K562 treated with DMSO at 1 percent for 24 hours (cell line): ENCODE data around the gene GAPDH. TPM values are rescaled to one million over a fixed set of nuclear protein-coding genes. Genes with fewer than 3 reads are reported as not detected.

ENCODE experiments used
- total RNA-seq: library from RNA; unstranded; fragments of 300-600 nt; gene quantifications from 2 replicates; pipeline ENCODE4 v1.2.3, GENCODE V29; 2022; ENCODE audit warnings: low read depth; ENCODE audit not compliant: insufficient read depth

Gene GAPDH
- 2,559 and 2,719 TPM in 2 replicates for total RNA-seq

GRCh38 chr12:6533923-6534694 is at the start of gene GAPDH:
Gene GAPDH (plus strand): TSS chr12:6534517. CDS start chr12:6534833, 316 bp downstream.

GRCh38 chr12:6492838-6493496 is 41.4 kb upstream of the GAPDH start, which contains the start of gene MRPL51:
Gene MRPL51 (minus strand): TSS chr12:6493262. CDS start chr12:6493136, 126 bp downstream.

GRCh38 chr12:6493497-6494257 is 40.6 kb upstream of the GAPDH start, which contains the start of gene NCAPD2:
Gene NCAPD2 (plus strand): TSS chr12:6494102. CDS start chr12:6495099, 997 bp downstream.

Other genes starting within 250 kb of the GAPDH start
- 0.96 and 1.5 TPM in 2 replicates for gene PLEKHG6, start 223.8 kb upstream of the GAPDH start, total RNA-seq
- gene TNFRSF1A, start 192.4 kb upstream of the GAPDH start, total RNA-seq, result 84.6 and 96.6 TPM in 2 replicates
- 0.14 and 0.47 TPM in 2 replicates for gene SCNN1A, start 159.0 kb upstream of the GAPDH start, total RNA-seq
- 80.7 and 97.2 TPM in 2 replicates for gene LTBR, start 150.4 kb upstream of the GAPDH start, total RNA-seq
- not detected in 2 replicates for gene CD27, start 89.6 kb upstream of the GAPDH start, total RNA-seq
- 7.2 and 8.9 TPM in 2 replicates for gene TAPBPL, start 82.5 kb upstream of the GAPDH start, total RNA-seq
- gene VAMP1, start 63.8 kb upstream of the GAPDH start, total RNA-seq, result 7.0 and 7.9 TPM in 2 replicates
- 98.8 and 112 TPM in 2 replicates for gene MRPL51, start 41.3 kb upstream of the GAPDH start, total RNA-seq
- 80.5 and 88.8 TPM in 2 replicates for gene NCAPD2, start 40.4 kb upstream of the GAPDH start, total RNA-seq
- 0.38 TPM in 1 of 2 replicates, not detected in the other for gene IFFO1, start 21.5 kb downstream of the GAPDH start, total RNA-seq
- 23.7 and 26.5 TPM in 2 replicates for gene NOP2, start 33.8 kb downstream of the GAPDH start, total RNA-seq
- gene CHD4, start 72.9 kb downstream of the GAPDH start, total RNA-seq, result 272 and 284 TPM in 2 replicates
- 10.7 and 10.8 TPM in 2 replicates for gene LPAR5, start 101.4 kb downstream of the GAPDH start, total RNA-seq
- 0.88 and 4.2 TPM in 2 replicates for gene ACRBP, start 112.9 kb downstream of the GAPDH start, total RNA-seq
- 29.9 and 30.0 TPM in 2 replicates for gene ING4, start 128.6 kb downstream of the GAPDH start, total RNA-seq
- gene ZNF384, start 154.9 kb downstream of the GAPDH start, total RNA-seq, result 31.4 and 35.4 TPM in 2 replicates
- gene PIANP, start 166.3 kb downstream of the GAPDH start, total RNA-seq, result 0.10 TPM in 1 of 2 replicates, not detected in the other
- gene COPS7A, start 189.5 kb downstream of the GAPDH start, total RNA-seq, result 35.9 and 39.5 TPM in 2 replicates
- 177 and 185 TPM in 2 replicates for gene MLF2, start 218.6 kb downstream of the GAPDH start, total RNA-seq
- gene PTMS, start 231.8 kb downstream of the GAPDH start, total RNA-seq, result 448 and 520 TPM in 2 replicates
- 0.81 and 1.1 TPM in 2 replicates for gene LAG3, start 238.0 kb downstream of the GAPDH start, total RNA-seq